ENCODE results near the gene PRKCE. TPM values are rescaled to one million over a fixed set of nuclear protein-coding genes. Genes with fewer than 3 reads are reported as not detected.

PRKCE gene
- total RNA-seq, 1 experiment from 2014 or later, result 14.8 TPM

GRCh38 chr2:45722477-45722876 is 71.0 kb downstream of the PRKCE start:
- ATAC-seq (no peak), DNase-seq (ENCODE audit: low read depth, low spot score) (no peak)
- ChIA-PET POLR2A (no interaction called here), RAD21 (ENCODE audit: low non-redundant PET in 1 of 2, low total read pairs in 2 of 2, uncharacterized antibody in 2 of 2, unreplicated experiment in 2 of 2) (no interaction called here), CTCF (no interaction called here)
- no peaks in the 10 kb centered on the region for H3K27me3 ChIP-seq (ENCODE audit: insufficient read depth, low read length)
- peaks cover 0 to 5% of the 10 kb centered on the region in 2 experiments; a peak in 1 of 4 replicates for H3K4me1 ChIP-seq (ENCODE audit: control insufficient read depth in 1 of 2, insufficient read depth in 2 of 2, low read length in 2 of 2)
- H4K20me1 ChIP-seq (ENCODE audit: insufficient read depth), result no peaks in the 10 kb centered on the region
- TF ChIP-seq ATF3 (IDR thresholded peaks at IDR 0.05) (no peak), MAX (IDR thresholded peaks at IDR 0.05) (no peak), TCF7L2 (IDR thresholded peaks at IDR 0.05; ENCODE audit: borderline replicate concordance, extremely low read depth, insufficient read depth, insufficient read length) (no peak), RAD21 (IDR thresholded peaks at IDR 0.05; ENCODE audit: low read depth) (no peak), ZNF274 (IDR thresholded peaks at IDR 0.05; ENCODE audit: low read depth, low read length) (no peak), EZH2phosphoT487 (IDR thresholded peaks at IDR 0.05; ENCODE audit: borderline replicate concordance) (no peak), REST (IDR thresholded peaks at IDR 0.05; ENCODE audit: low read depth) (no peak), EZH2 (IDR thresholded peaks at IDR 0.05) (no peak), EGR1 (IDR thresholded peaks at IDR 0.05; ENCODE audit: low read depth) (no peak), SP1 (IDR thresholded peaks at IDR 0.05; ENCODE audit: low read depth) (no peak), SRF (IDR thresholded peaks at IDR 0.05; ENCODE audit: low read depth) (no peak), CTCF (IDR thresholded peaks at IDR 0.05 in 2 of 3, conservative IDR thresholded peaks at IDR 0.05 in 1 of 3; ENCODE audit: borderline replicate concordance in 1 of 3, insufficient read depth in 1 of 3, low read depth in 2 of 3, low read length in 2 of 3) (no peak), POLR2A (IDR thresholded peaks at IDR 0.05; ENCODE audit: borderline replicate concordance, extremely low read depth, insufficient read depth, insufficient read length) (no peak)
- no peak overlapping the region for H3K9ac ChIP-seq (ENCODE audit: low read length)
- no peaks in the 10 kb centered on the region for H3K9me2 ChIP-seq (ENCODE audit: insufficient read depth)
- no peak overlapping the region for H3K27ac ChIP-seq (ENCODE audit: low read depth, low read length)
- no TSS peak for BruUV-seq (replicated peaks)
- intact Hi-C loops (cut with micrococcal nuclease), result no loop called here
- H3K4me3 ChIP-seq (replicated peaks in 1 of 2; ENCODE audit: low read depth in 1 of 2, low read length in 2 of 2), result no peak overlapping the region
- H2AFZ ChIP-seq (ENCODE audit: low read depth, low read length, poor library complexity, severe bottlenecking), result no peak overlapping the region
- 0 out of 2 replicates have a peak, but pooled peaks cover 6% of the 10 kb centered on the region for H3K79me2 ChIP-seq (ENCODE audit: insufficient read depth, low read length)
- no peaks in the 10 kb centered on the region for H3K9me3 ChIP-seq (ENCODE audit: control insufficient read depth in 1 of 2, insufficient read depth in 1 of 2, low read depth in 1 of 2, low read length in 2 of 2)
- no peak overlapping the region for H3K4me2 ChIP-seq (ENCODE audit: low read length)
- H3K36me3 ChIP-seq (ENCODE audit: control insufficient read depth in 1 of 2, insufficient read depth in 2 of 2, low read length in 2 of 2), result no peaks in the 10 kb centered on the region
